Breast epithelium (tissue), 4 donors: ENCODE data around the gene P2RX6. TPM values are rescaled to one million over a fixed set of nuclear protein-coding genes. Genes with fewer than 3 reads are reported as not detected.
"Not testable (repeated sequence)": the region's sequence is repeated elsewhere in the genome, so short reads cannot be mapped to it uniquely, and the experiment has no call there.

Experiments
- DNase-seq, 2 donors: peaks; one replicate each; pipeline ENCODE4 v3.0.0-alpha.2; 2019; ENCODE audit warnings: low spot score in 2 of 2
- H3K27ac ChIP-seq, 2 donors: fragments of 200-600 bp; sonication (generic) in 1 of 2; one replicate each; pipeline ENCODE4 v1.5.1; 2016 to 2019; ENCODE audit warnings: mild to moderate bottlenecking in 1 of 2
- H3K27me3 ChIP-seq, 2 donors: fragments of 200-600 bp; sonication (generic) in 1 of 2; one replicate each; pipeline versions ENCODE4 v1.5.1 to v1.6.0; 2017 to 2019; ENCODE audit warnings: control low read depth in 1 of 2, mild to moderate bottlenecking in 1 of 2
- H3K36me3 ChIP-seq: fragments of 200-600 bp; one replicate; pipeline ENCODE4 v1.5.1; 2019
- H3K4me1 ChIP-seq, 2 donors: fragments of 200-600 bp; sonication (generic); one replicate each; pipeline ENCODE4 v1.5.1; 2016 to 2019; ENCODE audit warnings: control low read depth in 1 of 2
- H3K4me3 ChIP-seq, 3 donors: fragments of 200-600 bp; sonication (generic); 1 replicate in 2 of 3; 2 replicates in 1 of 3; pipeline ENCODE4 v1.5.1; 2016 to 2019; ENCODE audit warnings: mild to moderate bottlenecking in 3 of 3, moderate library complexity in 2 of 3
- H3K9me3 ChIP-seq, 2 donors: fragments of 200-600 bp; sonication (generic) in 1 of 2; one replicate each; pipeline ENCODE4 v1.5.1; 2016 to 2019; ENCODE audit warnings: control low read depth in 1 of 2
- POLR2A ChIP-seq: fragments of 450-650 bp; IDR thresholded peaks from one replicate; pipeline ENCODE4 v1.6.1; 2016; ENCODE audit warnings: antibody characterized with exemption, mild to moderate bottlenecking, moderate library complexity
- POLR2AphosphoS5 ChIP-seq, 3 donors: sonication (generic); formaldehyde crosslinking; IDR thresholded peaks; one replicate each; pipeline ENCODE4 v1.6.1; 2017; ENCODE audit warnings: antibody characterized with exemption in 3 of 3
- intact Hi-C: fragments of 100-400 bp; cut with DNase I; formaldehyde crosslinking; loops from one replicate; pipeline ENCODE4 v1.15.1; 2023; ENCODE audit warnings: low total_unique reads
- total RNA-seq, 3 donors: library from RNA; depleted of rRNA; stranded (reverse); fragments of >200 nt; gene quantifications; one replicate each; pipeline ENCODE4 v1.1.0, GENCODE V29; 2016
- TF ChIP-seq, protein P1 (sequence below), 3 donors: fragments of 450-650 bp; IDR thresholded peaks; one replicate each; pipeline ENCODE4 v1.5.1; 2016 to 2017; ENCODE audit warnings: antibody characterized with exemption in 3 of 3, mild to moderate bottlenecking in 3 of 3, moderate library complexity in 3 of 3

Gene P2RX6
- total RNA-seq, 3 donors from 2014 or later: 1.6 TPM; not detected in 2

DNA sequence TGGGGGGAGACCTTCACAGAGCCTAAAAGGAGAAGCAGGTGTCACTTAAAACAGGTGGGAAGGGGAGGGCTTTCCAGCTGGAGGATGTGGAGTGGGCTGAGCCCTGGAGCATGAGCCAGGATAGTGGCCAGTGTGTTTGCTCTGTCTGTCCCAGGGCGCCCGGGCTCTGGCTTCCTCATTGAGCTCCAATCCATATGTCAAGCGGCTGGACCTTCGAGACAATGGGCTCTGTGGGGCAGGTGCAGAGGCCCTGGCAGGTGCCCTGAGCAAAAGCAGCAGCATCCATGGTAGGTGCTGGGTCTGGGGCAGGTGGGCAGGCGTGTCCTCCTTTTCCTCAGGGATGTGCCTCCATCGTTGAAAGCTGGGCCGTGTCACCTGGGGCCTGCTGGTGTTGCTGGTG, 32.8 kb downstream of the P2RX6 start:
- Histone ChIP-seq H3K36me3 (no peaks in the 10 kb centered on the region), H3K4me3 (no peak overlapping the region), H3K9me3 (no peaks in the 10 kb centered on the region), H3K27me3 (no peaks in the 10 kb centered on the region), H3K27ac (no peak overlapping the region), H3K4me1 (no peaks in the 10 kb centered on the region)
- TF ChIP-seq POLR2AphosphoS5 (IDR thresholded peaks at IDR 0.05): no peak
- TF ChIP-seq POLR2A: no peak
- TF ChIP-seq, protein P1, sequence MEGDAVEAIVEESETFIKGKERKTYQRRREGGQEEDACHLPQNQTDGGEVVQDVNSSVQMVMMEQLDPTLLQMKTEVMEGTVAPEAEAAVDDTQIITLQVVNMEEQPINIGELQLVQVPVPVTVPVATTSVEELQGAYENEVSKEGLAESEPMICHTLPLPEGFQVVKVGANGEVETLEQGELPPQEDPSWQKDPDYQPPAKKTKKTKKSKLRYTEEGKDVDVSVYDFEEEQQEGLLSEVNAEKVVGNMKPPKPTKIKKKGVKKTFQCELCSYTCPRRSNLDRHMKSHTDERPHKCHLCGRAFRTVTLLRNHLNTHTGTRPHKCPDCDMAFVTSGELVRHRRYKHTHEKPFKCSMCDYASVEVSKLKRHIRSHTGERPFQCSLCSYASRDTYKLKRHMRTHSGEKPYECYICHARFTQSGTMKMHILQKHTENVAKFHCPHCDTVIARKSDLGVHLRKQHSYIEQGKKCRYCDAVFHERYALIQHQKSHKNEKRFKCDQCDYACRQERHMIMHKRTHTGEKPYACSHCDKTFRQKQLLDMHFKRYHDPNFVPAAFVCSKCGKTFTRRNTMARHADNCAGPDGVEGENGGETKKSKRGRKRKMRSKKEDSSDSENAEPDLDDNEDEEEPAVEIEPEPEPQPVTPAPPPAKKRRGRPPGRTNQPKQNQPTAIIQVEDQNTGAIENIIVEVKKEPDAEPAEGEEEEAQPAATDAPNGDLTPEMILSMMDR (IDR thresholded peaks at IDR 0.05): no peak
- intact Hi-C loops: no loop called here
- DNase-seq: no peak

DNA sequence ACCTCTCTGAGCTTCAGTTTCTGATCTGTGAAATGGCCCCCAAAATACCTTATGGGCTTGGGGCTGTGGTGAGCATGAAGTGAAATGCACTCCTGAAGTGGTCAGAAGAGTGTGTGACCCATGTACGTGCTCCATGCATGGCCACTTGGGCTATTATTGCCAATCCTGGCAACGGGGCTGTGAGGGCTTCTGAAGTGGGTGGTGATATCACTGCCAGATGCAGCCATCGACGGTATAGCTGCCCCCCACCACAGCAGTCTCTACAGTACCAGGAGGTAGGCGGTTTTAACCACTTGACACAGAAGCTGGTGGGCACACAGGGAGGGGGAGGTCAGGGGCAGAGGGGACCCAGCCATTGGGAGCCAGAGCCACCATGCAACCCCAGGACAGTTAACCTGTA, 33.5 kb downstream of the P2RX6 start:
- H3K4me3 ChIP-seq, H3K36me3 ChIP-seq, H3K27ac ChIP-seq, H3K4me1 ChIP-seq, H3K9me3 ChIP-seq, DNase-seq, intact Hi-C loops, H3K27me3 ChIP-seq: not testable (repeated sequence)

DNA sequence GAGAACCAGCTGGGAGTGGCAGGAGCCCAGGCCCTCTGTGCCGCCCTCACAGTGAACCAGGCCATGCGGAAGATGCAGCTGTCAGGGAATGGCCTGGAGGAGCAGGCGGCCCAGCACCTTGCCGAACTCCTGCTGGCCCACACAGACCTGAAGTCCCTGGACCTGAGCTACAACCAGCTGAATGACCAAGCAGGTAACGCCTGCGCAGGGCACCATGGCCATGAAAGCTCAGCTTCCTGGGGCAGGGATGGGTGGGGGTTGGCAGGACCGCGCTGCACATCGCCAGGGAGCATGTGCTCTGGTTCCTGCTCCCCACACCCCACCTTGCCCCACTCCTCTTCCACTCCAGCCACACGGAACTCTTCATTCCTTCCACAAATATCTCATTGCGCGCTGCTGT, 34.0 kb downstream of the P2RX6 start:
- H3K27me3 ChIP-seq, H3K27ac ChIP-seq, intact Hi-C loops, H3K36me3 ChIP-seq, H3K4me1 ChIP-seq, H3K9me3 ChIP-seq, H3K4me3 ChIP-seq, DNase-seq: not testable (repeated sequence)

DNA sequence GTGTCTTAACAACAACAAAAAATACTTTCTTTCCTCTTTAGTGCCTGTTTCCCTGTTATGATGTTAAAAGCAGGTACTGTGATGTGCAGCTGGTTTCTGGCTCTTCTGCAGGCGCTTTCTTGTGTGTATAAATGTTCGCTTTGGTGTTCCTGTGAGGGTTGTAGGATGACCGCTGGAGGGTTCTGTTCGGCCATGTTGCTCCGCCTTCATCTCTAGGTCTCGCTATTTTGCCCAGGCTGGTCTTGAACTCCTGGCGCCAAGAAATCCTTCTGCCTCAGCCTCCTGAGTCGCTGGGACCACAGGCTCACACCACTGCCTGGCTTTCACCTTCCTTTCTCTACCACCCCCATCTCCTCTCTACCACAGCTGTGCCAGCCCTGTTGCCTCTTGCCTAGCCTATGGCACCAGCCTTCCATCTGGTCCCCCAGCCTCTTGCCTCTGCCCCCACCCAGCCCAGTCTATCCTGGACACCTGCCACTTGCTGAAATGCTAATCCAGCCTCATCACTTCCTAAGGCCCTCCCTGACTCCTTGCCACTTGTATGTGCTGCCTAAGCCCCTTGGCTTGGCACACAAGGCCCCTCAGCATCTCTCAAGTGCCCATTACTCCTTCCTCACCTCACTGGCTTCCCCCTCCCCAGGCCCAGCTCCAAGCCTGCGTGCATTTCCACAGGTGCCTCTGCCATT, 36.3 kb downstream of the P2RX6 start:
- TF ChIP-seq POLR2A (no peak), POLR2AphosphoS5 (IDR thresholded peaks at IDR 0.05) (no peak)
- TF ChIP-seq, protein P1 (IDR thresholded peaks at IDR 0.05): no peak
- intact Hi-C loops: no loop called here
- DNase-seq: no peak

DNA sequence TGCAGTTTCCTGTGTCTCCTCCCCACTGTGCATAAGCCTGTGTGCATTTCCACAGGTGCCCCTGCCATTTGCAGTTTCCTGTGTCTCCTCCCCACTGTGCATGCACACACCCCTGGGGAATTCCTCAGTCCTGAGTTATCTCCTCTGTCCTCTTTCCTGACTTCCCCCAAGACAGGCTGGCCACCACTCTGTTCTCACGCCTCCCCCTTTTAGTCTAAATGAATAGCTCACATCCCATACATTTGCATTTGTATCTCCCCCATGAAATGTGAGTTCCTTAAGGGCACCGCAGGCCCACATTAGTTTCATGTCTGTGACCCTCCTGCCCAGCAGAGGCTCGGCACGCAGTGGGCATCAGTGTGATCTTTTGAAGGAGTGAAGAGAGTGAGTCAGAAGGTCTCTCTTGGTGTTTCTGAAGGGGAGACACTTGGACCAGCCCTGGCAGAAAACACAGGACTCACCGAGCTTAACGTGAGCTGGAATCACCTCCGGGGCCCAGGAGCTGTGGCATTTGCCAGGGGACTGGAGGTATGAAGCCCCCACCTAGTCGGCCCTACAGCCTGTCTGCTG, 37.0 kb downstream of the P2RX6 start:
- H3K27me3 ChIP-seq: no peaks in the 10 kb centered on the region
- H3K27ac ChIP-seq: no peak overlapping the region
- no peak overlapping the region for H3K4me3 ChIP-seq
- H3K9me3 ChIP-seq: no peaks in the 10 kb centered on the region
- TF ChIP-seq POLR2AphosphoS5 (IDR thresholded peaks at IDR 0.05) (no peak), POLR2A (no peak)
- TF ChIP-seq, protein P1 (IDR thresholded peaks at IDR 0.05): no peak
- H3K36me3 ChIP-seq: no peaks in the 10 kb centered on the region
- intact Hi-C loops: no loop called here
- no peak for DNase-seq
- no peaks in the 10 kb centered on the region for H3K4me1 ChIP-seq

More for the DNA sequence above, 36.3 kb downstream of the P2RX6 start:
- Histone ChIP-seq H3K27ac (no peak overlapping the region), H3K9me3 (no peaks in the 10 kb centered on the region), H3K4me1 (no peaks in the 10 kb centered on the region), H3K4me3 (no peak overlapping the region), H3K36me3 (no peaks in the 10 kb centered on the region), H3K27me3 (no peaks in the 10 kb centered on the region)

DNA sequence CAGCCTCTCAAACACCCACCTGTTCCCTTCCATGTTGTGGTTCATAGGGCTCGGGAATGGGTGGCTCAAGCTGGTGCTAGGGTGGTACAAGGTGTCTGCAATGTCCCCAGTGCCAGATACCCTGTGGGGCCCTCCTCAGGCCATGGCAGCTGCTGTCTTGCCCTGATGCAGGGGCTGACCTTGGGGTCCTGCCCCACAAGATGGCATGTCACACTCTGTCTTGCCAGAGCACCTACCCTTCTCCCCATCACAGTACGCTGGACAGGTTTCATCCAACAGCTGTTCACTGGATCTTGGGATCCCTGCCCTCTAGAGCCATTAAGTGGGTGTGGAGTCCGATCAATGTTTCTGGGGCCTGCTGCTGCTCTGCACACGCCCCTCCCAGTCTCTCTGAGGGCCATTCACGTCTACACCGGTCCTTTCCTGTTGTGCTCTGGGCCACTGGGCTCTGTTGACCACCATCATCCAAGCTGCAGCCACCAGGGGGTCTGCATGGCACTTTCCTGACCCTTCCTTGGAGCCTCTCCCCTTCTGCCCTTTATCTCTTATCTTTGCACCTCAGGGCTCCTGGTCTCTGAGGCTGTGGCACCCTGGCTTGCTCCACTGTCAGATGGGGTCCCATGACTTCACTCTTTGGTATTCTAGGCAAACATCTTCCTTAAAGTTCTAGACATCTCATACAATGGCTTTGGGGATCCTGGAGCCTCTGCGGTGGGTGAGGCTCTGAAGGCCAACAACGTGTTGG, 37.9 kb downstream of the P2RX6 start:
- DNase-seq: no peak
- Histone ChIP-seq H3K36me3 (no peaks in the 10 kb centered on the region), H3K4me3 (no peak overlapping the region), H3K9me3 (no peaks in the 10 kb centered on the region), H3K4me1 (no peaks in the 10 kb centered on the region), H3K27ac (no peak overlapping the region), H3K27me3 (no peaks in the 10 kb centered on the region)
- intact Hi-C loops: no loop called here
- TF ChIP-seq POLR2AphosphoS5 (IDR thresholded peaks at IDR 0.05): no peak
- TF ChIP-seq POLR2A: no peak
- TF ChIP-seq, protein P1 (IDR thresholded peaks at IDR 0.05): no peak
